Measurements from ENCODE around the gene RNF181.

- TF ChIP-seq POLR2AphosphoS5 (IDR thresholded peaks at IDR 0.05; ENCODE audit: low read depth, low read length) (no peak), SIN3A (IDR thresholded peaks at IDR 0.05; ENCODE audit: borderline replicate concordance, insufficient read depth, low read length) (no peak), REST (IDR thresholded peaks at IDR 0.05; ENCODE audit: insufficient read depth in 1 of 2, low read depth in 2 of 2, low read length in 2 of 2) (no peak), TAF1 (IDR thresholded peaks at IDR 0.05; ENCODE audit: borderline replicate concordance, insufficient read depth, low read length) (no peak)
Observed at GRCh38 chr2:85642725-85643124, 47.2 kb downstream of the RNF181 start.

Data from PFSK-1 (cell line).